Breast epithelium (tissue), 4 donors: ENCODE measurements around the gene CNR2. TPM values are rescaled to one million over a fixed set of nuclear protein-coding genes. Genes with fewer than 3 reads are reported as not detected.

Experiments
- DNase-seq, 2 donors: peaks; one replicate each; pipeline ENCODE4 v3.0.0-alpha.2; 2019; ENCODE audit warnings: low spot score in 2 of 2
- H3K27ac ChIP-seq, 2 donors: fragments of 200-600 bp; sonication (generic) in 1 of 2; one replicate each; pipeline ENCODE4 v1.5.1; 2016 to 2019; ENCODE audit warnings: mild to moderate bottlenecking in 1 of 2
- H3K27me3 ChIP-seq, 2 donors: fragments of 200-600 bp; sonication (generic) in 1 of 2; one replicate each; pipeline versions ENCODE4 v1.5.1 to v1.6.0; 2017 to 2019; ENCODE audit warnings: control low read depth in 1 of 2, mild to moderate bottlenecking in 1 of 2
- H3K36me3 ChIP-seq: fragments of 200-600 bp; one replicate; pipeline ENCODE4 v1.5.1; 2019
- H3K4me1 ChIP-seq, 2 donors: fragments of 200-600 bp; sonication (generic); one replicate each; pipeline ENCODE4 v1.5.1; 2016 to 2019; ENCODE audit warnings: control low read depth in 1 of 2
- H3K4me3 ChIP-seq, 3 donors: fragments of 200-600 bp; sonication (generic); 1 replicate in 2 of 3; 2 replicates in 1 of 3; pipeline ENCODE4 v1.5.1; 2016 to 2019; ENCODE audit warnings: mild to moderate bottlenecking in 3 of 3, moderate library complexity in 2 of 3
- H3K9me3 ChIP-seq, 2 donors: fragments of 200-600 bp; sonication (generic) in 1 of 2; one replicate each; pipeline ENCODE4 v1.5.1; 2016 to 2019; ENCODE audit warnings: control low read depth in 1 of 2
- CTCF ChIP-seq, 3 donors: fragments of 450-650 bp; IDR thresholded peaks; one replicate each; pipeline ENCODE4 v1.5.1; 2016 to 2017; ENCODE audit warnings: antibody characterized with exemption in 3 of 3, mild to moderate bottlenecking in 3 of 3, moderate library complexity in 3 of 3
- POLR2A ChIP-seq: fragments of 450-650 bp; IDR thresholded peaks from one replicate; pipeline ENCODE4 v1.6.1; 2016; ENCODE audit warnings: antibody characterized with exemption, mild to moderate bottlenecking, moderate library complexity
- POLR2AphosphoS5 ChIP-seq, 3 donors: sonication (generic); formaldehyde crosslinking; IDR thresholded peaks; one replicate each; pipeline ENCODE4 v1.6.1; 2017; ENCODE audit warnings: antibody characterized with exemption in 3 of 3
- intact Hi-C: fragments of 100-400 bp; cut with DNase I; formaldehyde crosslinking; loops from one replicate; pipeline ENCODE4 v1.15.1; 2023; ENCODE audit warnings: low total_unique reads
- total RNA-seq, 3 donors: library from RNA; depleted of rRNA; stranded (reverse); fragments of >200 nt; gene quantifications; one replicate each; pipeline ENCODE4 v1.1.0, GENCODE V29; 2016

CNR2 gene
- total RNA-seq, 3 donors from 2014 or later = under 0.01 TPM; not detected in 2

- Histone ChIP-seq H3K4me3 (no peak overlapping the region), H3K36me3 (no peaks in the 10 kb centered on the region), H3K4me1 (no peaks in the 10 kb centered on the region), H3K9me3 (peaks cover 17 to 25% of the 10 kb centered on the region in 2 donors), H3K27ac (no peak overlapping the region), H3K27me3 (peaks cover 0 to 5% of the 10 kb centered on the region in 2 donors)
- DNase-seq = no peak
- TF ChIP-seq POLR2AphosphoS5 (IDR thresholded peaks at IDR 0.05) (no peak), POLR2A (no peak), CTCF (IDR thresholded peaks at IDR 0.05) (no peak)
- intact Hi-C loops = no loop called here
Observed at GRCh38 chr1:23878668-23879067, 34.5 kb downstream of the CNR2 start.

GRCh38 chr1:23875382-23875781, 37.8 kb downstream of the CNR2 start:
- no peak overlapping the region for H3K27ac ChIP-seq
- H3K9me3 ChIP-seq = peaks cover 17 to 25% of the 10 kb centered on the region in 2 donors
- H3K36me3 ChIP-seq = no peaks in the 10 kb centered on the region
- H3K4me3 ChIP-seq = no peak overlapping the region
- intact Hi-C loops = no loop called here
- TF ChIP-seq POLR2AphosphoS5 (IDR thresholded peaks at IDR 0.05) (no peak), POLR2A (no peak), CTCF (IDR thresholded peaks at IDR 0.05) (no peak)
- no peak for DNase-seq
- no peaks in the 10 kb centered on the region for H3K4me1 ChIP-seq
- H3K27me3 ChIP-seq = peaks cover 0 to 5% of the 10 kb centered on the region in 2 donors

- H3K4me1 ChIP-seq = no peaks in the 10 kb centered on the region
- intact Hi-C loops = no loop called here
- no peak for TF ChIP-seq POLR2A
- TF ChIP-seq CTCF (IDR thresholded peaks at IDR 0.05) = no peak
- no peak for TF ChIP-seq POLR2AphosphoS5 (IDR thresholded peaks at IDR 0.05)
- no peaks in the 10 kb centered on the region for H3K9me3 ChIP-seq
- H3K4me3 ChIP-seq = no peak overlapping the region
- no peak overlapping the region for H3K27ac ChIP-seq
- H3K36me3 ChIP-seq = no peaks in the 10 kb centered on the region
- DNase-seq = no peak
- H3K27me3 ChIP-seq = peaks cover 0 to 5% of the 10 kb centered on the region in 2 donors
Observed at GRCh38 chr1:23872421-23872820, 40.7 kb downstream of the CNR2 start.

GRCh38 chr1:23869051-23869450, 44.1 kb downstream of the CNR2 start:
- intact Hi-C loops = no loop called here
- peak overlapping the region; percentile 27 to 65 for H3K27ac ChIP-seq

GRCh38 chr1:23868557-23869016, 44.6 kb downstream of the CNR2 start:
- no peaks in the 10 kb centered on the region for H3K27me3 ChIP-seq
- no peaks in the 10 kb centered on the region for H3K4me1 ChIP-seq
- H3K27ac ChIP-seq = peak overlapping the region; percentile 62 to 65
- peak overlapping the region; percentile 70 to 82 (median 79) for H3K4me3 ChIP-seq
- DNase-seq = no peak
- intact Hi-C loops = no loop called here
- H3K36me3 ChIP-seq = no peaks in the 10 kb centered on the region
- no peaks in the 10 kb centered on the region for H3K9me3 ChIP-seq
- TF ChIP-seq POLR2AphosphoS5 (IDR thresholded peaks at IDR 0.05) = no peak
- peak in 1 of 3 donors; percentile 33 for TF ChIP-seq CTCF (IDR thresholded peaks at IDR 0.05)
- TF ChIP-seq POLR2A = no peak

More at GRCh38 chr1:23869051-23869450, 44.1 kb downstream of the CNR2 start:
- DNase-seq = no peak
- TF ChIP-seq POLR2A = no peak
- no peak for TF ChIP-seq POLR2AphosphoS5 (IDR thresholded peaks at IDR 0.05)
- no peak for TF ChIP-seq CTCF (IDR thresholded peaks at IDR 0.05)
- Histone ChIP-seq H3K4me3 (peak overlapping the region; percentile 70 to 82 (median 79)), H3K4me1 (no peaks in the 10 kb centered on the region), H3K9me3 (no peaks in the 10 kb centered on the region), H3K27me3 (no peaks in the 10 kb centered on the region), H3K36me3 (no peaks in the 10 kb centered on the region)
